Inflammatory macrophage (primary cell): ENCODE results near the gene UBTD2.
"Not testable (repeated sequence)": the region's sequence is repeated elsewhere in the genome, so short reads cannot be mapped to it uniquely, and the experiment has no call there.

Experiments
- DNase-seq, 2 donors: peaks; one replicate each; pipeline ENCODE4 v3.0.0-alpha.2; 2020 to 2022

The UBTD2 gene

DNA sequence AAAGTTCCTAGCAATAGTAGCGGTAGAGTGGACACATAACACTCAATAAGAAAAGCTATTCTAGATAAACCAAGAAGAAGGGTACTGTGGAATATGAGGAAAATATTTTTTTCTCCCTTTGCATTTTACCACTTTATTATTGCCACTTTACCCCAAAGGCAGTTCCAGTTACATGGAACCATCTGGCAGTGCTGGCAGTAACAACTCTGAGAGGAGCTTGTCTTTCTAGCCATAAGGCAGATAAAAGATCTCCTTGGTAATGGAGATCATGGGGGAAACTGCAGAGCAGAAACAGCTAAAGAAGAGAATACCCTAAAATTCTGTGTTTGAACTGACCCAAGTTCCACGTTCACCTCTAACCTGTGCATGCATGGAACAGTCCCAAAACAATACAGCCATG is 38.5 kb downstream of the UBTD2 start:
- DNase-seq = no peak

- DNase-seq = no peak
Measured at GRCh38 chr5:172243302-172243701, 40.3 kb downstream of the UBTD2 start.

DNA sequence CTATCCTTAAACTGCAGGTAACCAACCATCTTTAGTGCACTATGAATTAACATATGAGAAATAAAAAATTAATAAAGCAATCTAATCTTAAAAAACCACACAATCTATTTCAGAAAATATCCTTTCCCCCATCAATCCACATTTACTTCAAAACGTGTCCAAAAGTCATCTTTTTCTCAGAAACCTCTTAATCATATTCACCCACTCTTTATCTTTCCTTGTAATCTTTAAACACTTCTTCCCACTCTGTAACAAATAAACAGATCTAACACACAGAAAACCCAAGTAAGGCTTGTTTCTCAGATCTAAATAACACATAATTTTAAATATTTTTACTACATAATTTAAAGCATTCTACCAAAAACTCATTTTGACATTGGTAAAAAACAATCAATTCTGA is 45.2 kb downstream of the UBTD2 start:
- DNase-seq = no peak

DNA sequence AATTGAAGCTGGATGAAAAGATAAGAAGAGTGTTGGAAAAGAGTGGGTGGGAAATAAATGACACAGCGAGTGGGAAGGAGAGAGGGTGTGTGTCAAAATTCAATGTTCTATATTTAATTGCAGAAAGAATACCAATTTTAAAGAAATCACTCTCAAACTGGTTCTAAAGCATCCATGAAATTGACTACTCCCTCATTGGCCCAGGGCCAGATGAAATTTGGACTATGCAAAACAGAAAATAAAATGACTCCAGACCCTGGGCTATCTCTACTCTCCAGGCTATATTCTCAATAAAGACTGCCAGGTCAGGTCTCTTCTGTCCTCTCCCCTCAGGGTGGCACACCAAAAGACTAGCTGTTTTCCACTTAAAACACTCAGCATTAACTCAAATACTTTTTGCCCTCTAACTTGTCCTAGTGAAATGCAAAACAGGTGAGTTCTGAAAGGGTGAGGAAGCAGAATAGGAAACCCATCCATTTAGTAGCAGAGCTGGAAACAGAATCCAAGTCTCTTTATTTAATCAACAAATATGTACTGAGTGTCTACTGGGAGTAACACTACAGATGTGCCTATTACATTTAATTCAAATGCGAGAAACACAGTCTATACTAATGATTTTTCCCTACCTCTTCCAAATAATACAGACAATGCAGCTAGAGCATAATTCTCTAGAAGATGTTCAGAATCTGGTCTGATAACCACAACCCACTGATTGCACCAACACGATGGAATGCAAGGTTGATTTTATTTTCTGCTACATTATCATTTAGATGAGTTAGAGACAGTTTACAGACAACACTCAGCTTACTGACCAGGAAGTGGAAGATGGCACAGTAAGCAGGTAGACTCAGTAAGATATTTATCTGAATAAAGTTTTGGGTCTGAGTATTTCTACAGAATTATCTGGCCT is 47.5 kb downstream of the UBTD2 start:
- DNase-seq = no peak

DNA sequence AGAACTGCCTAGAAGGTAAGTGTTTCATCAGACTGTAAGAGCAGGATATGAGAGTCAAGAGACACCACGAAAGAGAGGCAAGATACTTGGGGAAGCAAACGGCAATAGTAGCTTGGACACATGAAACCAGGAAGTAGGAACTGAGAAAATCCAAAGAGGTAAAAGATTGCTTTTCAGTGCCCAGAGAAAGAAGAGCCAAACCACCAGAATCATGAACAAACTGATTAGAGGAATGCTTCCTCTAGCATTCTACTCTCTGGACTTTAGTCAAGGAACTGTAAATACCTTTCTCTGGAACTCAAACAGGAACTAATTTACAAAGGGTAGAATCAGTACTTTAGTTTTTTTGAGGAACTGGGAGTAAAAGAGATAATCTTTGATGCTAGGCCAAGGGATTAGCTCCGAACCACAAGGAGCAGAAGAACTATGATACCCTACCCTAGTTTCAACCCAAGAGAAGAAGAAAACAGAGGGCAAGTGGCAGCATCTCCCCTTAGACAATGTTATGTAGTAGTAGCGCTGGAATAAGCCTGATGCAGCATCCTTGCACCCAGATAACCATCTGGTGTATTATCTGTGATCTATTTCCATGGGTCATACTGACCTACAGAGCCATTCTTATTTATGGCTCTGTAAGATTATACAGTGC is 48.3 kb downstream of the UBTD2 start:
- peak; percentile 36 to 39 for DNase-seq

GRCh38 chr5:172234031-172234430 is 49.5 kb downstream of the UBTD2 start:
- no peak for DNase-seq

DNA sequence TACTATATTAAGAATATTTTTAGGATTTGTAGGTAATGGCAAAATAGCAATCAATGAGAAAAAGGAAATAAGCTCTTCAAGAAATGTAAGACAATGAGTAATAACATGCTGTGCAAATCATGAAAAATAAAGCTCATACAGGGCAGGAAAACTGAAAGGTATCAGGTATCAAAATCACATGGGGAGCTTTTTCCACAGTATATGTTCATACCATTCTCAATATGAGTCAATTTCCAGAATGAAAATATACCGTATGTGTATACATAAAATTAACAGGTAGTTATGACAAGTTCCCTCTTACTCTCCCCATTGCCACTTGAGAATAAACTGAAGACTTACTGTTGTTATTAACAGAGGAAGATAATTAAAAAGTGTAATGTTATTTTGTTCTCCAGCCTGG is 53.7 kb downstream of the UBTD2 start:
- DNase-seq = no peak

GRCh38 chr5:172224996-172225395 is 58.6 kb downstream of the UBTD2 start:
- no peak for DNase-seq

DNA sequence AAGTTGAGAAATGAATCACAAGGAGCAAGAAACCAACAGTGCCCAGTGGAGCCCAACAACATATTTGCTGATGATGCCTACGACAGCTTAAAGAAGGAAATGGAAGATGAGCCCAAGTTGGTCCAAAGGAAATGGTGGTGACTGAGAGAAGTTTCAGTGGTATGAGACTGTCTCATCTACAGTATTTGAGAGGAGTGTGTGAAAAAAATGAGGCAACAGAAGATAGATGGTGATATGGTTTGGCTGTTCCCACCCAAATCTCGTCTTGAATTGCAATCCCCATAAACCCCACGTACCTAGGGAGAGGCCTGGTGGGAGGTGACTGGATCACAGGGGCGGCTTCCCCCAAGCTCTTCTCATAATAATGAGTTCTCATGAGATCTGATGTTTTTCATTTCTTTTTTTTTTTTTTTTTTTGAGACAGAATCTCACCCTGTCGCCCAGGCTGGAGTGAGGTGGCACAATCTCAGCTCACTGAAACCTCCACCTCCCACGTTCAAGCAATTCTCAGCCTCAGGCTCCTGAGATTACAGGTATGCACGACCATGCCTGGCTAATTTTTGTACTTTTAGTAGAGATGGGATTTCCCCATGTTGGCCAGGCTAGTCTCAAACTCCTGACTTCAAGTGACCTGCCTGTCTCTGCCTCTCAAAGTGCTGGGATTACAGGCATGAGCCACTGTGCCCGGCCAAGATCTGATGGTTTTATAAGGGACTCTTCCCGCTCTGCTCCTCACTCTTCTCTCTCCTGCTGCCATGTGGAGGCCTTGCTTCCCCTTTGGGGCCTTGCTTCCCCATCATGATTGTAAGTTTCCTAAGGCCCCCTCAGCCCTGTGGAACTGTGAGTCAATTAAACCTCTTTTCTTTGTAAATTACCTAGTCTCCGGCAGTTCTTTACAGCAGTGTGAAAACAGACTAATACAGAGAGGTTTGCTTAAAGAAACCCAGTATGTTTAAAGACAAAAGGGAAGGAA is 59.4 kb downstream of the UBTD2 start:
- DNase-seq = peak; percentile 15 to 41

DNA sequence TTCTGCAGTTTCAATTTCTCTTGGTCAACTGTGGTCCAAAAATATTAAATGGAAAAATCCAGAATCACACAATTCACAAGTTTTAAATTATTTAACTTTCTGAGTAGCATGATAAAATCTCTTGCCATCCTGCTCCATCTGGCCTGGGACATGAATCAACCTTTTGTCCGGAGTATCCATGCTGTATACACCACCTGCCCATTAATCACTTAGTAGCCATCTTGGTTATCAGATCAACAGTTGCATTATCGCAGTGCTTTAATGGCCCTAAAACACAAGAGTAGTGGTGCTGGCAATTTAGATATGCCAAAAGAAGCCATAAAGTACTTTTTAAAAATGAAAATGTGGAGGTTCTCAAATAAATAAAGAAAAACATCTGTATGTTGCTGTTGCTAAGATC is 64.3 kb downstream of the UBTD2 start:
- DNase-seq = no peak

- DNase-seq = no peak
Measured at GRCh38 chr5:172216345-172216744, 67.2 kb downstream of the UBTD2 start.

- no peak for DNase-seq
Measured at GRCh38 chr5:172213126-172213525, 70.4 kb downstream of the UBTD2 start.

DNA sequence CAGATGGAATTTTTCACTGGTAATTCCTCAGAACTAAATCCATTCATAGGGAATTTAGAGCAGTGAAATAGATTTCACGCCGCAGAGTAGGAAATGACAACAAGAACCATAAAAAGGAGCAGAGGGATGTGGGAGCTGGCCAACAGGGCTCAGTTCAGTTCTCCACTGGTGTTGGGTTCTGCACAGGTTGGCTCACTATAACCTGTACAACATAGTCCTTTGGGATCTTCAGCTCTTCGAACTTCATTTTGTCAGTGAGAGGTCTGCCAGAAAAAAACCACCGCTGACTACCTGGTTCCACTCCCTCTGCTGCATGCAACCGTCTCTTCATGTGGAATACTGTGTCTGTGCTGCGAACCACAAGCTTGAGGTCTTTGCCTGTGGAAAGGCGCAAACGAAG is 71.9 kb downstream of the UBTD2 start:
- DNase-seq = no peak

DNA sequence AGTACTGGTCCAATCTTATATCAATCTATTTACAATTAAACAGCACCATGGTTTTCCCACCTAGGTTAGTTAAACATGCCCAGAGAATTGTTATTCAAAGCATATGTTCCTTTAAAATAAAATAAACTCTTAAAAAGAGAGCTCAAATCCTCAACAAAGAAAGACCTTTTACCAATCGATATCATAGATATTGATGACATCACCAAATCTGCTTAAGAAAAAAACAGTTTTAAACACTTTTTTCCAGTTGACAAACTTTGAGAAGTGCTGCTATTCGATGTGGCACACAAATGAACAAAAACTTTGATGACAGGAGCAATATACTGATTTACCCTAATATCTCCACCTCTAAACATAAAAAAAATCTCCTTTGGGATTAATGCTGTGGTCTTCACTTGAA is 73.8 kb downstream of the UBTD2 start:
- no peak for DNase-seq

- DNase-seq = peak in 1 of 2 donors; percentile 42
Measured at GRCh38 chr5:172207511-172207910, 76.1 kb downstream of the UBTD2 start.

GRCh38 chr5:172205984-172206383 is 77.6 kb downstream of the UBTD2 start:
- peak; percentile 17 to 33 for DNase-seq

- no peak for DNase-seq
Measured at GRCh38 chr5:172200476-172200875, 83.1 kb downstream of the UBTD2 start.

DNA sequence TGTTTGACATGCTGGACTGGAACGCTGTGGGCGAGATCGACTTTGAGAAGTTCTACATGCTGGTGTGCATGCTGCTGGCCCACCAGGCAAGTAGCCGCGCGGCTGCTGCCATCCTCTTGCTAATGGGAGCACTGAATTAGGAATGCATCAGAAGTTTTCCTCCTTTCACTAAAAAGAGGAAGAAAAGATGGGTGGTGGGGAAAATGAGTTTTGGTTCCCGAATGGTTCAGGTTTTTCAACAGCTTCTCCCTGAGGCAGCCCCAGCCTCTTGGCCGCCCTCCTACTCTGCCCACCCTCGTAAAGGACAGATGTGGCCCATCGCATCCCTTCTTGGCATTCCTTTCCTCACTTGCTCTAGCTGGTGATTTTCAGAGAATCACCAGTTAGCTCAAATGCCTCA is 84.1 kb downstream of the UBTD2 start:
- DNase-seq = no peak

DNA sequence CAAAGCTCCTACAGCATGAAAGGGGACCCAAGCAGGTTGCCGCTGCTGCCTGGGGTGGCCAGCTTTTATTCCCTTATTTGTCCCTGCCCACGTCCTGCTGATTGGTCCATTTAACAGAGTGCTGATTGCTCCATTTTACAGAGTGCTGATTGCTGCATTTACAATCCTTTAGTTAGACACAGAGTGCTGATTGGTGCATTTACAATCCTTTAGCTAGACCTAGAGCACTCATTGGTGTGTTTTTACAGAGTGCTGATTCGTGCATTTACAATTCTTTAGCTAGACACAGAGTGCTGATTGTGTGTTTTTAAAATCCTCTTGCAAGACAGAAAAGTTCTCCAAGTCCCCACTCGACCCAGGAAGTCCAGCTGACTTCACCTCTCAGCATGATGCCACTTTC is 85.8 kb downstream of the UBTD2 start:
- not testable (repeated sequence) for DNase-seq

GRCh38 chr5:172194985-172195774 is 88.4 kb downstream of the UBTD2 start:
- DNase-seq = no peak

DNA sequence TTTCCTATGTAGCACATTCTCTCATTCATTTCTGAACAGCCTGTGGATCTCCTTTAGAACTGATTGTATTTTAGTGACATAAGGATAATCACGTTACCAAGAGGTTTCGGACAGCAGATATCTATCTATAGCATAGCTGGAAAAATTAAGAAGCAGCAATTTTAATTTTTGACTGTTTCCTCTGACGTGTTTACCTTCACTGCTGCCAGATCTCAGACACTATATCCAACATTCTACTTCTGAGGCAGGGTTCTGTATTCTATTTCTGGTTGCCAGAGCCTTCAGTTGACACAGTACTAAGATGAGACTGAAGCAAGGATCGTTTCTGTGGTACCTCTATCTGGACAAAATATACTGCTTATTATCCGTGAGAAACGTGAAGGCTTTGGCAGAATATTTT is 89.7 kb downstream of the UBTD2 start, which contains the start of gene EFCAB9:
Gene EFCAB9 (plus strand): TSS at position 301 of the 400 bp plus-strand sequence. CDS start 1 bp downstream, at position 302.
- no peak for DNase-seq
